Activated naive CD4-positive, alpha-beta T cell treated with Interleukin-2 at 50 U/mL for 16 hours (primary cell): ENCODE results near the gene EXOC6B.

Experiments used
- DNase-seq: peaks from one replicate; pipeline ENCODE4 v3.0.0-alpha.2; 2020

Gene EXOC6B

DNA sequence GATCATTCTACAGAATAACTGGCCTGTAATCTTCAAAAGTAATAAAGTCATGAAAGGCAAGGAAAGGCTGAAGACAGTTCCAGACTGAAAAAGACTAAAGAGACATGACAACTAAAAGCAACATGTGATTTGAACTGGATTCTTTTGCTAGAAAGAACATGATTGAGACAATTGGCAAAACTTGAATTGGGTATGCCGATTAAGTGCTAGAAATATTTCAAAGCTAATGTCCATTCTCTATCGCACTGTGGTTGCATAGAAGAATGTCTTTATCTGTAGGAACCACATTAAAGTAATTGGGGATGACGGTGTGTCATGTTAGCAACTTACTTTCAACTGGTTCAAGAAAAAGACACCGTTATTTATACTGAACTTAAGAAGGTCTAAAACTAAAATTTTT lies 98.5 kb downstream of the EXOC6B start:
- no peak for DNase-seq

DNA sequence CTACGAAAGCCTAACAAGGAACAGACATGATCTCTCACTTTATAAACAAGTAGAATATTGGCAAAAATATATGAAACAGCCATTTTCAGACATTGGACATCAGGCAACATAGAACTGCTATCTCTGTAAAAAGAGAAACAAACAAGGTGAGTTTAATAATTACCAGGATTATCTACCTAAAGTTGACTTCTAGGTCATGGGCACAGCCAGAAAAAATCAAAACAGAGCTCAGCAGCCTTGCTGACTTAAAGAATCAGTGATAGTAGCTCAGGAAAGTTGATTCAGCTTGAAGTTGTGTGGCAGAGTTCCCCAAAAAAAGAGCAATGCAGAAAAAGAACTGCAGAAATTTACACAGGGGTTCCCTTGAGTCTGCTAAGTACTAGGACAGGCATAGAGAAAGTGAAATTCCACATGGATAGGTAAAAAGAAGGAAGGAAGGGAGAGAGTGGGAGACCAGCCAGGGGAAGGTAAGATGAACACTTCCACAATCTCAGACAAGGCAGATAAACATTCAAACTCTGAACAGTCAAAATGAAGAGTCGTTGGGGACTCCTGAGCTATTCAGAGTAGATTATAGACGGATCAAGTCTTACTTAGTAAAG lies 102.0 kb downstream of the EXOC6B start:
- DNase-seq: no peak

DNA sequence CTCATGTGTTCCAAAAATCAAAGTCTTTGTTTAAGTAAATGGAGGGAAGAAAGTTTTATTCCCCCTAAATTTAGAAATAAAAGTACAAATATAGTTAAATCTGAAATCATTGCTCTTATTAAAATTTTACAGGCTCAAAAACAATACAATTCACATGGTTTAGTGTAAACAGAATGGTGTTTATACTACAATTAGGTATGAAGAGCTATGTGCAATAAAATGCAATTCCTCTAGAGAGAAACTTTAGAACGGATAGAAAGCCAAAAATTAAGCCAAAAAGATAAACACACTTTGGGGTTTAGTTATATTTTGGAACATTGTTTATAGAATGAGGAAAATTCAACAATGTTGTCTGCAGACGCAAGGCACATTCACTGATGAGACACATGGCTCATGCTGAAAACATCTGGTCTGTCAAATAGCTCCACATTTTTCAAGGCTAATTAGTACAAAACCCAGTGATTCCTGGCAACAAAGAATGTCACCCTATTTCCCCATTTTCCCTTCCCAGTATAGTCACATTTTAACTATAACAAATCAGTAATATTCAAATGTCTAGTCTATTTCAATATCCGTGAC lies 103.3 kb downstream of the EXOC6B start:
- no peak for DNase-seq

DNA sequence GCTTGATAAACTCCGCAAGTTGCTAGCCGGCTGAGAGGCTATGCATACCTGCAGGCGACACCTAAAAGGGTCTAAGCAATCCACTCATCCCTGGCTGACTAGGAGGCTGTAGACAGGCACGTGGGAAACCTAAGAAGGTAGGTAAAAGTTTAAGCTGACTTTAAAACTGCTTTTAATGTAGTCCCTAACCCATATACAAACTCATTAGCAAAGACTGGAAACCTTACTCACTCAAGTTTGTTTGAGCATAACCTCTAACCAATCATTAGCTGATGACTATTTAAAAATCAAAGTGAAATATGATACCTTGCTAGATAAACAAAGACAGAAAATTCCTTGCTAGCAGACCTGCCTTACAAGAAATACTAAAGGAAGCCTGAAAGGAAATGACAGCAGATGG lies 106.4 kb downstream of the EXOC6B start:
- no peak for DNase-seq

DNA sequence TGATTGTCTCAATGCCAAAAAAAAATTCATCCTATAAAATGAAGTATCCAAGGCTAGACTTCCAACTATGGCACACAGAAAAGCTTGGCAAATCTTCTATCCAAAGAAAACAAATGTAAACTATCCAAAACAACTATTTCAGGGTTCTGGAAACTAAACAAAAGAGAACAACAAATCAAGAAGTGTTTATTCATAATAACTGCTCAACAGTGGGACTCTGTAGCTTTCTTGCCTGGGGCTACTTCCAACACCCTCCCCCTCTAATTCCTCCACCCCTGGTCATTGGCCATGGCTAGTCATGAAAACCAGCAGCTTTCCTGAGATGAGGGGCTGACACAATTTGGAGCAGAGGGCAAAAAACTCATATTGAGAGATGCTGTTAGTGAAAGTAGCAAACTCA lies 107.0 kb downstream of the EXOC6B start:
- DNase-seq: no peak

DNA sequence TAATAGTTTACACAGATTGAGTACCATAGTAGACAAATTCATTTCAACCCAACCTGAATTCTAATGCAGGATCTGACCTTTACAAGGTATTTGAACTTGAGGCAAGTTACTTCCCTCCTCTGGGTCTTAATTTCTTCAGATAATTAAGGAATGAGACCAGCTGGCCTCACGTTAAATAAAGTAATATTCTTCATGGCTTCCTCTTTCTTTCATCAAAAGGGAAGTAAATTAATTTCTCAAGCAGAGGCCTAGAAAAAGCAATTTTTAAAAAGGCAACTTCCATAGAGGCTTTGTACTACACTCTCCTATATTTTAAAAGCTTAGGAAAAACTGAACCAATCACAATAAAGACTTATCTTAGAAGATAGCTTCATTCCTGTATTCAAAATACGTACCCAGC lies 109.2 kb downstream of the EXOC6B start:
- DNase-seq: no peak

DNA sequence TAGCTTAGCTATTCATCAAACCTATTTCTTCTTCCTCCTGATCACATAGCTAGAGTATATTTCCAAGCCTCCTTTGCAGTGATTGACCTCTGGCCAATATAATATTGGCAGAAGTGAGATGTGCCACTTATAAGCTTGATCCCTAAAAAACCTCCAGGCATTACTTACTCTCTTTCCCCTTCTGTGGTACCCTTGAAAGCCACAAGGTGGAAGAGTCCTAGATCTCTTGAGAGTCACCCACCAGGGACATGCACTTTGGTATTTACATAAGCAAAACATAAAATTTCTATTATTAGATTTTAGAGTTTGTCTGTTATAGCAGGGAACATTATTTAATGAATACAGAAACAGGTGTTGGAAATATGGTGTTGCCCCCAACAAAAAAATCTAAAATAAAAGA lies 112.0 kb downstream of the EXOC6B start:
- DNase-seq: no peak

DNA sequence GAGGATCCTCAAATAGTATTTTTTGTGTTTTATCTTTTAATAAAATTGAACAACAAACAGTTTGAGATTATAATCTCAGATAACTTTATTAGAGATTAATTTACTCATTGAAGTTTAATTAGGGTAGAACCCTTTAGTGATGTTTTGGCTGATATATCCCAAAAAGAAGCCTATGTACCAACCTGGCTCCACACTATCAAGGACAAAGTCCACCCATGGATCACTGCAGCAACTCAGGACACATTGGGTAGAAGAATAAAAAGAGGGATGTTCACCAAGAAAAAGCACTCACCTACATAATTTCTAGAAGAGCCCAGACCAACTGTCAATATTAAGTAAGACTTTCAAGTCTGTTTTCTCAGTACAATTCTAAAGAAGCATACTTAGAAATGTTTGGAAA lies 112.9 kb downstream of the EXOC6B start:
- no peak for DNase-seq

DNA sequence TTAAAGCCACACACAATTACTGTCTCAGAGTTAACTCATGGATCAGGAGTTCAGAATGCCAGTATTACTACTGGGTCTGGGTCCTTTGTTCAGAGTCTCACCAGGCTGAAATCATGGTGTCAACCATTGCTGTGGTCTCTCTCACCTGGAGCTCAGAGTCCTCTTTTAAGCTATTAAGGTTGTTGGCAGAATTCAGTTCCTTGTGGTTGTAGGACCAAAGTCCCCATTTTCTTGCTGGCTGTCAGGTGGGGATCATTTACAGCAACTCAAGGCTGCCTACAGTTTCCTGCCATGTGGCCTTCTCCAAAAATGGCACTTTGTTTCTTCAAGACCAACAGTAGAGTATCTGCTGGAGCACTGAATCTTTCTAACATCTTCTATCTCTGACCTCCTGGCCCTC lies 113.5 kb downstream of the EXOC6B start:
- DNase-seq: no peak

DNA sequence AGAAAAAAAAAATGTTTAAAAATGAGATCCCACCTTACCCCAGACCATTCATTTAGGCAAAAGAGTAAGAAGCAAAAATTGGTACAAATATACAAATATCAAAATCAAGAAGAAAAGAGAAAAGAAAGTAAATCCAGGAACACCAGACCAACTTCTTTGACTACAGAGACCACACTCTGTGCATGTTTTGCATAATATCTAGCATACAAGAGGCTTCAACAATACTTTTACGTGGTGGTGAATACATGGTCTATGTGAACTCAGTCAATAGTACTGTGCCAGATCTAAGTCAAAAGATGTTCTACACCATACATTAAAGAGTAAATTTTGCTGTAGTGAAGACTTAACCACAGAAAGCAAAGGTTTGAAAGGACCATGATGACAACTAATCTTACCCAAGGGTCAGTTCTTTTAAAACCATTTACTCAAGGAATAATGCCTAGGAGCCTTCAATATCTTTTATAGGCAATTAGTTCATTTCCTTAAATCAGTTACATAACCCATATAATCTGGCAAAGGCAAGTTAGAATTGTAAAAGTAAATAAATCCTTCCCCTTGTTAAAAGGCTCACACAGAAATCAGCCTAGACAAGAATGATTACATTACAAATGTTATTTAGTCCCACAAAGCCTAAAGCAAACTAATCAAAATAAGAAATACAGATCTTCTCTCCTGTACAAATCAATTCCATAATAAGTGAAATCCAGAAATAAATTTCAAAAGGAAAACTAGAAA lies 115.2 kb downstream of the EXOC6B start:
- no peak for DNase-seq

DNA sequence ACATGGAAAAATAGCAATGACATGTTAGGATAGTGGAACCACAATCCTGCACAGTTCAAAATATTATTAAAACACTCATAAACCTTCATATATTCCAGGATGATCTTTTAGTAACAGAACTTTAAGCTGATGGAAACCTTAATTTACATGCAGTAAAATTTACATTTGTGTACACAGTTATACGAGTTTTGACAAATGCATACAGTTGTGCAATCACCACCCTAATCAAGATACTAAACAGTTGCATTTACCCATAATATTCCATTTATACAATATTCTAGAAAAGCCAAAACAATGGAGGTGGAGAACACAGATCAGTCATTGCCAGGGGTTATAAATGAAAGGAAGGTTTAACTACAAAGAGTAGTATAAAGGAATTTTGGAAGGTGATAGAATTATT lies 117.6 kb downstream of the EXOC6B start:
- no peak for DNase-seq

DNA sequence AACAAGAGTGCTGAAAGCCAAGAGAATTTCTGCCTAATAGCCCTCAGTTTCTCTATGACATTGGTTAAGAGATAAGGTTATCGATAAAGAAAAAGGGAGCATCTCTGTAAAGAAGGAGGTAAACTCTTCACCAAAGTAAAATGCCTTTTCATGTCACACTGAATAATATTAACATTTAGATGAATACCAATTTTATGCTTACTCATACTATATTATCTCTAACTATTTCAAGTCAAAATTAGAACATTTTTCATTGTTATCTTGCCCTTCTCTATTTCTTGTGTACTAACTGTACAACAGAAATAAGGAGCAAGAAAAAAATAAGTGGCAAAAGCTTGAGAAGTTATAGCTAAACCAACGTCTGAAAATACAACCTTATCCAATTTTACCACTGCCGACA lies 127.5 kb downstream of the EXOC6B start:
- DNase-seq: no peak

DNA sequence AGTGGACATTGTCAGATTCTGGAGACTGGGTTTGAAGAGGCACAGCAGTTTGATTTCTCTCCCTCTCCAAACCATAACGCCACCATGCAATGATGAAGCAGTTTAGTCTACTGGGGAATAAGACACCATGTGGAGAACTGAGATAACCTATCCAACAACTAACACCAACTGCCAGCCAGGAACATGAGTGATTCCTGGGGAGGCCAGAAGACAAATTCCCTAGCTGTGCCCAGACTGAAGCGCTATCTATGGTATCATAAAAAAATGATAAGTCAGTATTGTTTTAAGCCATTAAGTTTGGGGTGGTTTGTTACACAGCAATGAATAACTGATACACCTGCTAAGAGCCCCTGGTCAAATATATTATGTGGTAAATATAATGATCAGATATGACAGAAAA lies 129.3 kb downstream of the EXOC6B start:
- no peak for DNase-seq

DNA sequence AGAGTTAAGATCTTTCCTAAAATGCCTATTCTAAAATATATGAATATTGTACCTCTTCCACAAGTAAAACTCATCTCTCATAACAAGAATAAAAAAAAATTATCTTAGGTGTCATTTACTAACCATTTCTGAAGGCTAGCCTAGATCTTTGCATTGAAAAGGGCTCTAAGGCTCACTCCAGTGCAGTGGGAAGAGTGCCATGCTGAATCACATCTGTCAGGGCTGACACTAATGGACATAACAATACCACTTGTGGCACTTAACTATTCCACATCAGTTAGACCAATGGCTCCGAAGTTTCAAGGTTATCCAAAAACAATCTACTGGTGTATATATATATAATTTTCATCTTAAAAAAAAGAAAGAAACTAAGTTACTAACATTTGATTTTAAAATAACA lies 130.2 kb downstream of the EXOC6B start:
- no peak for DNase-seq

DNA sequence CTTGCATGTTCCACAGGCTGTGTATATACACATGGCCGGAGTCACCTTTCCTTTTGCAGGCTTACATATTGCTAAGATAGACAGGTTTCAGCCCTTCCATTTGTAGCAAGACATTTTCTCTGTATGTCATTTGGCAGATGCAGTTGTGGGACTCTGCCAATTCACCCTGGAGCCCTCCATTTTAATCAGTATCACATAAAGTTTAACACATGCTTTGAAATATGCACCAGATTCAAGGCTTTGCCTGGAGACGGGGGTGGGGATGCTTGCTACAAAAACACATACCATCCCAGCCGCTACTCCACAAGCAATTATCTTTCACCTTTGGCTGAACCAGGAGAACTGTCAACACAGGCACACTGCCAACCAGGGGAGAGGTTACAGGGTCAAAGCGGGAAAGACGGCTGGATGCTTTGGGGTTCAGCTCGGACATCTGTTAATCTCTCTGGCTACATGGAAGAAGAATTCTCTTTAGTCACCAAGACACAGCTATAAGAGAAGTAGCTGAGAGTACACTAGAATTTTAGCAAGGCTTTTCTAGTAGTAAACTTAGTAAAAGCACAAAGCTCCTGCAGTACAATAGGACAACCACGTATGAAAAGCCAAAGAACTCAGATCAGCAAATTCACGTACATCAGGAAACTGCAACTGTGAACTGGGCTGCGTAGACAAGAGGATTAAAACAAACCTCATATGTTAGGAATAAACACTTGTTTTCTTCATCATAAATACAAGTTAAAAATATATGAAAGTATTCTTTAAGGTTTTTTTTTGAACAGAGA lies 130.9 kb downstream of the EXOC6B start:
- no peak for DNase-seq

DNA sequence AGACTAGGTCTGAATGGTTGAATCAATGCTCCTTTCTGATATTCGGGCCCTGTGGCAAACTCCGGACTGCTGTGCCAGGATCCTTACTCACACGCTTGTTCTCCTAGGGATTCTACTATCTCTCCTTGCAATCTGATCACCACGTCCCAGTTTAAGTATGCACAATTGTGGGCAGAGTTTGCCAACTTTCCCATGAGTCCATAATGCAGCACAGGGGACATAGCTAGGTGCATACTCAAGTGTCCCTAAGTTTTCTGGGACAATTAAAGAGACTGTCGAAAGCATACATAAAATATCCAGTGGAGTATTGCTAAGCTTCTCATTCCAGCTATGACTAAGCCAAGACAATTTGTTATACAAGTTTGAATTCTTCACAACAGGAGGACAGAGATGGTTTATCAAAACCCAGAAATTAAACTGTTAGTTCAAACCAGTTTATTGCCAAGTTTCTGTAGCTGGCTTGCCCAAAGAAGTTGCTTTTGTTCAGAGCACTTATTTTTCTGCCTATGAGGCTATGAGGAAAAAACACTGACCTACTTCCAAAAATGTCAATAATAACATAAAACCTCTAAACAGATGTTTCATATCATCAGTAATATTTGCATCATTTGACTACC lies 136.1 kb downstream of the EXOC6B start:
- no peak for DNase-seq

DNA sequence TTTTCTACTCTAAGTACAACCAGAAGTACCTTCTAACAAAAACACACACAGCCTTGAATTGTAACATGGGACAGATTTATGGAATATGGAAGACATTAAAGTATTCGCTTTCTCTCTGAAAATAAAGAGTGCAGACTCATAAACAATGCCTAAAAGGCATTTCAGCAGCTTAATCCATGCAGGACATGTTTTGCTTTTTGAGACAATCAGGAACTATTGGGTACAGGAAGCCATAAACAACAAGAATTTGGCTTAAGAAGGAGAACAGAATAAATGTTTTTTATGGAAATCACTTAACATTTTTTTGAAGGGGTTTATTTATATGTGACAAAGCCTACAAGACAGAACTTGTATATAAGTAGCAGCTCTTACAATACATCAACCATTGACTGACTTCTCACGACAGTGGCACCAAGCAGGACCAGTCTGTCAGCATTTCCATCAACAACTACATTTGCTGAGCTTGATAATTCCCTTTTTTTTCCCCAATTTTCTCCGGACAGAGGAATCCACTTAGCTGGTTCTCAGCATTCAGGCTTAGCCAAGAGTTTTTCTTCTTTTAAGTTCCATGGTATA lies 140.1 kb downstream of the EXOC6B start:
- DNase-seq: no peak

DNA sequence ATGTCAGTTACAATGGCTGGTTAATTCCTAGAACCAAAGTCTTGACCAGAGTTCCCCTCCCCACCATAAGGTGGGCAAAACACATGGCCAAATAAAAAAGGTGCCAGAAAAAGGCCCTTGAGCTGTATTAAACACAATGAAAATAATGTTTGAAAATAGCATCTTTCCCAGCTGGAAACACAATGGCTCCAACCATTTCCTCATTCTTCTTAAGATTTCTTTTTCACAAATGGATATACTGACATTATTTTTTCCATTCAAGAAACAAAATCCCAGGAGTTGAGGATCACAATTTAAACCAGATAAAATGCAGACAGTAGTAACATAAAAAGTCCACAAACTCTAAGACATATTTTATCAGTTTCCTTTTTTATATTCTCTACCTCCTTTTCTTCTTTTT lies 143.8 kb downstream of the EXOC6B start:
- no peak for DNase-seq

DNA sequence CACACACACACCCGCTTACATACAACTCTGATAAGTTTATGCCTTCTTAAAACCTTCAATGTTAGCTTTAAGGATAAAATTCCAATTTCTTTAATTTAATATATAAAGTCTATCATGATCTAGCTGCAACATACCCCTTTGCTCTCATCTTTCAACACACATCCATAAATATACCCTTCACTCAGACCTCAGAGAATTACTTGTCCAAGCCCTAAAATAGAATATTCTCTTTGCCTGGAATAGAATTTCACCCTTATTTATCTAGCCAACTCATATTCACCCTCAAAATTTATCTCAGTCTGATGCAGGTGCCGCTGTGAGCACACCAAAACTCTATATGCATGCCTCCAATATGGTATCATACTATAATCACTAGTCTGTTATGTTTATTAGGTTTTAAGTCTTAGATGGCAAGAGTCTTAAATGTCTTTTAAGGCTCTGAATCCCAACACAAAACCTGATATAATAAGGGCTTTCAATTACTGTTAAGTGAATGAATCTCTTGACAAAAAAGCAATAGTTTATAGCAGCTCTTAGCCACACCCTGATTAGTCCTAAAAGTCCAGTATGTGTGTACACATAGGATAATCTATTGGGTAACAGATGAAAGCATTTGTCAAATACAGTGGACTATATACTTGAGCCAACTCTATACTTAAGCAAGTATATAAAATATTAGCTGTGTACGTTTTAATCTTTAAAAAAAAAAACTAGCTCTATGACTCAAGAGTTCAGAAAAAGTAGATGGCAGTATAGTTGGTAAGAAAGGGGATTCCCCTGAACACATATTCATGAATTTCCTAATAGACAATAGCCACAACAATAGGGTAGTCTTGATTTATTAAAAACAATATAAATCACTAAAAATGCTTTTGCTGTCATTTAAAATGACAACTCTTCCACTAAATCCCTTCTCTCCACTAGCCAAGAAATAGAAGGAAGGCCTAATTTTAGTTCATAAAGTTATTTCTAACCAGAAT lies 144.5 kb downstream of the EXOC6B start:
- no peak for DNase-seq

DNA sequence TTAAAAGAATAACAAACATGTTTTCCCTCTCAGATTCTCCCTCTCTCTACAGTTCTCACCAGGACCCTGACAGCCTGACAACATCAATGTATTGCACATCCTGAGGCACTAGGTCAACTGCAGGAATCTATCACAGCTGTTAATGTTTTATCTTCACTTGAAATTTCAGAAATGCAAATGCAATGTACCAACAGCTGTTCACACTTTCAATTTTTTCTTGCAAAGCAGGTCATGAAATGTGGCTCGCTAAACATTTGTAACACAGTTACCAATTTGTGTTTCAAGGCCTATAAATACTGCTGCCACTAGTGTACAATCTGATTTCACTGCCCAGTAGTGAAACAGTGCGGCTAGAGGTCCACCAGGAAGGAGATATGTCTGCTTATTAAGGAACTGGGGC lies 147.8 kb downstream of the EXOC6B start:
- no peak for DNase-seq

DNA sequence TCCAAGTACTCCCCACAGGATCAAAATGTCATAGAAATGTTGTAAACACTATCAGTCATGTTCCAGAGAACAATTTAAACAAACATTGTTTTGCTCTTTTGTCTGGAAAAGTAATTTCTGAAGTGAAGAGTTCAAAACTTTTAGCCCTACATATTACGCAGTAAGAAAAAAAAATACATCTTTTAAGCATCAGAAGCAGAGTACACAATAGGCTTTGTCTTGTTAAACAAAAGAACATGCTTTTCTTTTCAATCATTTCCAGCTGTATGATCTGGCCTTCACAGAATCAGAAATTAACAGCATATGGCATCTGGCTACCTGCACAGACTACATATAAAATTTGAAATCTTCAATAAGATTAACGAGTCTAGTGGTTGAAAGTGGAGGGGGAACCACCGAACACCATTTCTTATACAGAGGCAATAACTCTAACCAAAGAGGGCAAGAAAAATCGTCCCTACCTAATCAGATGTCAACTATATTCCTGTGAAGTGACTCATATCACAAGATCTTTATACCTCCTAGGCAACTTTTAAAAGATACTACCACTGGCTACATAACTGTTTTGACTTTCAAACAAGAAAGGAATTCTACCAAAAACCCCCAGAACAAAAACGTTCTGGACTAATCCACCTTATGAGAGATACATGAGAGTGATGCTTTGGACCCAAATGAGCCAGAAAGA lies 149.3 kb downstream of the EXOC6B start:
- DNase-seq: no peak
